HS-27A (cell line): ENCODE data around the gene PPP1R13B.
"Not testable (repeated sequence)": the region's sequence is repeated elsewhere in the genome, so short reads cannot be mapped to it uniquely, and the experiment has no call there.

ENCODE experiments used
- DNase-seq: peaks from one replicate; pipeline ENCODE4 v3.0.0-alpha.2; 2012; ENCODE audit warnings: low read depth, missing footprints

Gene PPP1R13B

DNA sequence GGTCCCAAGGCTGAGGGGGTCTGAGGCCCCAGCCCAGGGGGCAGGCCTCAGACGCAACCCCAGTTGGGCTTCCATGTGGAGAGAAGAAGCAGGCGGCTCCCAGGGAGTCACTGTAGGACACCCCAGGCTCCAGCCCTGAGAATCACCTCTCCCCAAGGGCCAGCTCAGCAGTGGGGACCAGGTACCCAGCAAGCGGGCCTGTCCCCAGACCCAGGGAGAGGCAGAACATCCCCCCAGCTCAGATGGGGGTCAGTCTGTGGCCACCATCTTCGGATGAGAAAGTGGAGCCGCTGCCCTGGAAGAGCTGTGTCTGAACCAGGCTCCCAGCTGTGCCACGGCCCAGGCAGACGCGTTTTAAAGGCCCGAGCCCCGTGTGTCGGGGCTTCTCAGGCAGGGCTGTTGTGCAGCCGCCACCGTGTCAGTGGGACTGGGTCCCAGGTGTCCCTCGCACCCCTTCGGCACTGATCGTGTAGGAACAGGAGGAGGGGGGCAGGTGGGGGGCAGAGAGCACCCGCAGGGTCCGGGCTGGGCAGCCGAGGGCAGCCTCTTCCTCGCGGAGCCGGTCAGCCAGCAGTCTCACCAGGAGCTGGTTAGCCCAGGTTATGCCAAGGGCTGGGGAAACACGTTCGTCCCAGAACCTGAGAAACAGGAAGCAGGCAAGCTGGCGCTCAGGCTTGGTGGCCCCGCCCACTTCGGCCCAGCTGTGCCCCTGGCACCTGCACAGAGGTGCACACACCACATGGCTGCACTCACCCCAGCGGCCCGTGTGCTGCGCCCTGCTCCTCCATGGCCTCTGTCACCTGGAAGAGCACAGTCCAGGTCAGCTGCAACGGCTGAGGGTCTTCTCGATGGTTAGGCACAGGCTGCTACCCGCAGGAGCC lies 148.8 kb downstream of the PPP1R13B start:
- DNase-seq, result no peak

DNA sequence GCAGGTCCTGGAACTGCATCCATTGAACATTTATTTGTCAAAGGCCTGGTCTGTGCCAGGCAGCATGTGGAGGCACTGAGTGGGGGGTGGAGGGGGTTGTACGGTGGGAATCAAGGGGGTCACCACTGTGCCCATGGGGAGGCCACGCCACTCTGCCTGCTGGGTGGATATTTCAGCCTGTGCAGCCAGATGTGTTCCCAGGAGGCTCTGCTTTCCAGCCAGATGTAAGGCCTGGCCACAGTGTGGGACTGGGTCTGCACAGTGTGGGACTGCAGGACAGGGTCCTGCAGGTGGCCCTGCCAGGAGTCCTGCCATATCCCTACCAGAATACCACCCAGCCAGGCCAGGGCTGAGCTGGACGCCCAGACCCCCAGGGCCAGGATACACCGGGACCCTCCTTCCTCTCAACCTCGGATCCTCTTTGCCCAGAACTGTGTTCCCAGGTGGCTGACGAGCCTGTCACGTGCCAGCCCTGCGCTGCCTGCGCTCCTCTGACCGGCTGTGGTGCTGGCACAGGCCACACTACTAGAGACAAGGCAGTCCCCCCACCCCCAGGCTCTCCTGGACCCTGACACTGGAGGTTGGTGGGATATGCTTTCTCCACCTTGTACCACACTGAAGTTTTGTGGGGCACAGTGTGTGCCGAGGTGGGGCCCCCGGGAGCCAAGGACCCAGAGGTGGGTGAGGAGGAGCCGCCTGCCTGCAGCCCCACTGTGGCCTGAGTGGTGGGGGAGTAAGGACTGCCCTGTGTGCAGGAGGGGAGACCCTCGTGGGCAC lies 149.6 kb downstream of the PPP1R13B start:
- DNase-seq, result no peak

DNA sequence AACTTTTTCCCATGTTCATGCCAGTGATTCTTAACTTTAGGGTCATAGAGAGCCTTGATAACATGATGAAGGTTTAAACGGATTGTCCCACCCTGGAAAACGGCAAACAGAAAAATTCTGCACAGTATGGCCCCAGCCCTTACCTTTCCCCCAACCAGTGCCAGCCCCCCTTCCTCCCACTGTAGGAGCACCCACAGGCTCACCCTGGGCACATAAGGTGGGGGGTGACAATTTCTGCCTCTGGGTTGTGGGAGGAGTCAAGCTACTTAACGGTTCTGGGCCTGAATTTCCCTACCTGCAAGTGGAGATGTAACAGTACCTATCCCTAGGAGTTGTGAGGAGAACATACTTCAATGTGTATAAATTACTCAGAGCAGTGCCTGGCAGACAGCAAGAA lies 150.2 kb downstream of the PPP1R13B start:
- no peak for DNase-seq

DNA sequence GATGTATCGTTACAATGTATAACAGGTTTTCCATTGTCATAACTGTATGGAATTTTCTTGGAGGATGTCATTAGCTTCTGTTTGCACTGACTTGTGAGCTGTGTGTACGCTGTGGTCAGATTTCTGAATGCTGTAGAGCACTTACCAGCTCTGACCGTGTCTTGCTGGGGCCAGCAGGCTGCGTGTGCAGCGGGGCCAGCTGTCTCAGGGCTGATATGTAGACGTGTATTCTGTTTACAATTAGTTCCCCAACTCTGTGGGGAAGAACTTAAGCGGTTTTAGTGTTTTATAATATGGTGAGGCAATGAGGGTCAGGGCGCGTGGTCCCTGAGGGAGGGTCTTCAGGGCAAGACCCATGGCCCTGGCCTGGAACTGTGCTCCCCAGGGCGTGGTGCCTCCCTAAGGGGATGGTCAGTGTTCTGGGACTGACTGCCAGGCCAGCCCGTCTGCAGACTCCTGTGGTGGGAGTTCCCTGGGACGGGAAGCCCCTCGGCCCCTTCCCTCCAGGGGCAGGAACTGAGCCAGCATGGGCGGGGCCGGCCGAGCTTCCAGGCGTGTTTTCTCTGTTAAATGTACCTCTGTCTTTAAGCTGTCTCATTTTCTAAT lies 150.8 kb downstream of the PPP1R13B start:
- DNase-seq, result no peak

DNA sequence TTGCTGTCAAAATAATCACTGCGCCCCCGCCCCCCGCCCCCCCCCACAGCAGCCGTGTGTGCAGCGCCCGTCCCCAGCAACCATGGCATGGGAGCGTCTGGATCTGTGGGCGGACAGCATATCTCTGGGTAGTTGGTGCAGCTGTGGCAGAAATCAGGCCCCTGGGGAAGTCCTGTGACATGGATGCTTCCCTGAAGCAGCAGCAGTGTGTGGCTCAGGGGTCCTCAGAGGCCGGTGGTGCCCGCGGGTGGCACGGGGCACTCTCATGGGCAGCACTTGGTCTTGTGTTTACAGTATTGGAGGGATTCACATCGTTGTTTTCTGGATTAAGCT lies 151.3 kb downstream of the PPP1R13B start:
- DNase-seq, result no peak

DNA sequence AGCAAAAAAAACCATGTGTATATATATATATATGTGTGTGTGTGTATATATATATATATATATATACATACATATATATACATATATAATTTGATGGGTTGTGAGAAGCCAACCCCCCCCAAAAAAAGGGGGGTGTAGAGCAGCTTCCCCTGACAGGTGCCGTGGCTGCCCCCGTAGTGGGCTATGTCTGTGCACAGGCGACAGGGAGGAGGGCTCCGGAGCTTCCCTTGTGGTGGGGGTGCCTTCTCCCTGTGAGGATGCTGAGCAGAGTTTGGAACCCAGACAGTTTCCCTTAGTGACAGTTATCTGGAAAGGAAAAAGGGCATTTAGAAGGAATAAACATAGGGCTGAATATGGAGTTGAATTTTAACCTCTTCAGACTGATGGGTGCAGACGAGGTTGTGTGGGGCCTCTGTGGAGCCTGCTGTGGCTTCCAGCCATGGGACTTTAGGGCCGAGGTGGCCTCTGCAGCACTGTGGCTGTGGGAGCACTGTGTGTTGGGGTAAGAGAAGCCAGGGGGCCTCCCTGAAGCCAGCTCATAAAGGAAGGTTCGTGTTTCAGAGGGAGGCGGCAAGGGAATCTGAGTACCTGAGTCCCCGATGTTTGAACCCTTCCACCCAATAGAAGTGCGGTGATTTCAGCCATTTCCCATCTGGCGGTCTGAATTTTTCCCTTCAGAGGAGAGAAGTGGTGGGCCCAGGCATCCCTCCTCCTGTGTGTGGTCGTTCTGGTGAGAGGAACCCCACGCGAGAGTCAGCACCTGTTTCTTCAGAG lies 151.9 kb downstream of the PPP1R13B start:
- no peak for DNase-seq

DNA sequence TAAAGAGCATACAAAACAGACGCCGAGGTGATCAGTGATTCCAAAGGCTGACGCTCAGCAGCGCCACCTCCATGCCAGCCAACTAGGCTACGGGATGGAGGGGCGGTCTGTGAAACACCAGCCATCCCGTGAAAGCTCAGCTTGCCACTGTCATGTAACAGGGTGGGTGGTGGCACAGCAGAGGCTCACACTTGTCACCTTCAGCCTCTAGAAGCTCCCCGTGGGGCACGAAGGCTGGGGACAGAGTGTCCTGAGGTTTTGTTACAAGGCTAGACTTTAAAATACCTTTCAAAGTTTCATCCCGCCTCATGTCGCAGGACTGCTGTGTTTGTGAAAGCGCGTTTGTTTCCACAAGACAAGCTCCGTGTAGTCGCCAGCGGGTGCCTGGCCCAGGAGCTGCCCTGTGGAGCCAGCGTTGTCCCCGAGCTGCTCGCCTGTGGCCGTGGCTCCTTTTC lies 152.8 kb downstream of the PPP1R13B start:
- no peak for DNase-seq

DNA sequence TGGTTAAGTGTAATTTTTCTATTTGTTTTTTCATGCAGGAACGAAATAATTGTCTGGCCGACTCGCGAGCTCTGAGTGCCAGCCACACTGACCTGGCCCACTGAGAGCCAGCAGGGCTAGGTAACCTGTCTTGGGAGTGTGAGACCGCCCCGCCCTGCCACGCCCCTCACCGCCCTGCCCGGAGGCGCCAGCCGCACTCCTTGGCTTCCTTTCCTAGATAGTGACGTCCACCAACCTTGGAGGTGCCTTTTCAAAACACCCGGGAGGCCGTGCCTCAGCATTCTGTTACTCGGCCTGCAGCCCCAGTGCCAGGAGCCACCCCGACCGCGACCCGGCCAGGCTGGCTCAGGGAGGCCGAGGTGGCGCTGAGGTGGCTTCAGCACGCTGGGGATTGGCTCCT lies 153.9 kb downstream of the PPP1R13B start:
- DNase-seq, result no peak

DNA sequence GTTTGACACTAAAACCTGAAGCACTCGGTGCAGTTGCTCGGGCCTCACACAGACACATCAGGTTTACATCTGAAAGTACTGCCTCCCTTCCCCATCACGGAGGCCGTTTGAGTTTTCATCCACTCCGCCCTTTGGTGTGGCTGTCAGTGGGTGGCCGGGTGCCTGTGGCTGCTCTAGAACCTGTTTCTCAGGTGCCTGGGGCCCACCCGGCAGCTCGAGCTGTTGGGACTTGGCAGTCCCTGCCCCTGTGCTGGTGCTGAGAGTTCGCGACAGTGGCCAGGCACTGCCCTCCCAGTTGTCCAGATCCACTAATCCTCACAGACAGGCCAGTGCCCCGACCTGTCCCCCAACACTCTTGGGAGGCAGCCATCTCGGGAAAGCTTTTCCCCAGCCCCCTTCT lies 154.5 kb downstream of the PPP1R13B start:
- no peak for DNase-seq

DNA sequence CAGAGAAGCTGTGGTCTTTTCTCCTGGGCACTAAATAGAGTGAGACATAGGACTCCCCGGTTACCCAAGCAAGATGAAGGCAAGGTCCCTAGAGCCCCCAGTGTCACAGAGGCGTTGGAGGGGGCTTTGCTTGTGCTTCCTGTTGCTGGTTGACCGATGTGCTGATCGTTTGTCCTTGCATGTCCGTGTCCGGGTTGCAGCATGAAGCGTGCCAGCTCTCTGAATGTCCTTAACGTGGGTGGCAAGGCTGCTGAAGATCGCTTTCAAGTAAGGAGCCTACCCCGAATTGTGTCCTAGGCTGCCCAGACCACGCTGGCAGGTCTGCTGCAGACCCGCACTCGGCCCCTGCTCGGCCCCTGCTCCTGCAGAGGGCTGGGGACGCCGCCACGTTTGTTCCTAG lies 155.2 kb downstream of the PPP1R13B start:
- no peak for DNase-seq

DNA sequence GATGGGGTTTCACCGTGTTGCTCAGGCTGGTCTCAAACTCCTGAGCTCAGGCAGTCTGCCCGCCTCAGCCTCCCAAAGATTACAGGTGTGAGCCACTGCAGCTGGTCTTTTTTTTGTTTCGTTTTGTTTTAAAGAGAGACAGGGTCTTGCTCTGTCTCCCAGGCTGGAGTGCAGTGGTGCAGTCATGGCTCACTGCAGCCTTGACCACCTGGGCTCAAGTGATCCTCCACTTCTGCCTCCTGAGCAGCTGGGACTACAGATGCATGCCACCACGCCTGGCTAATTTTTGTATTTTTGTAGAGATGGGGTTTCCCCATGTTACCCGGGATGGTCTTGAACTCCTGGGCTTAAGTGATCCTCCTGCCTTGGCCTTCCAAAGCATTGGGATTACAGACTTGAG lies 155.7 kb downstream of the PPP1R13B start:
- DNase-seq, result not testable (repeated sequence)

DNA sequence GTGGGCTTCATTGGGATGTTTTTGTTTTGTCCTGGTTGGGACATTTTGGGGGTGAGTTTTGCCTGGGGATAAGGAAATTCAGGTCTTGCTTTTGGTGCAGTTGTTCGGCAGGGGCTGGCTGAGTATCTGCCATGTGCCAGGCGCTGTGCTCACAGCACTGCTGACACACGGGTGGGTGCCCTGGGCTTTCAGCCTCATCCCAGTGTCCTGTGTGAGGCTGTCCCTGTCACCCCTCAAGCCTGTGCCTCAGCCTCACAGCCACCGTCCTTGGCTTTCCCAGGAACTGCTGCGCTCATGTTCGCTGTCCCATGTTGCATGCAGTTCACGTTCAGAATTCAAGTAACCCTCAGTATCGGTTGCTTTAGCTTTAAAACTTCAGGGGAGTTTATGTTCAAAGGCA lies 157.0 kb downstream of the PPP1R13B start:
- DNase-seq, result no peak

DNA sequence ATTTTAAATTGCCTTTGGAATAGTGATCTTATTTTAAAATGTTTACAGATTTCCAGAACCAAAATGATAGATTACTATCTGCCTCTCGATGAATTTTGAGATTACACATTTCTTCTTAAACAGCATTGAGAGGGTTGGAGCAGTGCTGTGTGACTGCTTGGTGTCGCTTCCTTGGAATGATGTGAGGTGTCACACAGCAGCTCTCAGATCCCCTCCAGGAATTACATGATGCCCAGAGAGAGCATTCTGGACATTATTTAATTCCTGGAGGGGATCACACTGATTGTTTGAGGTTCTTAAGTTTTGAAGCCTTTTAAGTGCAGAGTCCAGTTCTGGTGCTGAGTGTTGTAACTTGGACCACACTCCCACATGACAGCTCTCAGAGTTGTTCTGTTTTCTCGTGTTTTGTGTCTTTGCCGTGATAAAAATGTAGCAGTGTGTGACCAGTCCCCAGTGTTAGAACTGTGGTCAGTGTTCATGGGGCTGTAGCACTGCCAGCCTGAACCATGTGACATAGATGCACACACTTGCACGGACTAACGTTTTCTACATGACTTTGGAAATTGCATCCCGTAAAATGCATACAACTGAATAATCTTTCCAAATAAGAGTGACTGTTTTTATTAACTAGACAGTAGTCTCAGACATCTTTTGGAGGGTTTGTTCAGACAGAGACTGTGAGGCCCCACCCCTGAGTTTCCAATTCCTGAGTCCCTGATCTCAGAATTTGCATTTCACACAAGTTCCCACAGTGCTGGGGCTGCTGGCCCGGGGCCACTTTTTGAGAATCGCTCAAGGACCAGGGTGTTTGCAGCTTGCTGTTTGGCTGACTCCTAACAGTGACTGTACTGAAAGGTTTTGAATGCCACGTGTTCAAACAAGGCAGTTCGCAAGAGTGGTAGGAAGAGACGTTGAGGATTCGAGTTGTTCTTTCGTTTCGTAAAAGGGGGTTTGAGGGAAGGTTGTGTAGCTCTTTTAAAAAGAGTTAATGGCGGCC lies 158.2 kb downstream of the PPP1R13B start:
- DNase-seq, result no peak

DNA sequence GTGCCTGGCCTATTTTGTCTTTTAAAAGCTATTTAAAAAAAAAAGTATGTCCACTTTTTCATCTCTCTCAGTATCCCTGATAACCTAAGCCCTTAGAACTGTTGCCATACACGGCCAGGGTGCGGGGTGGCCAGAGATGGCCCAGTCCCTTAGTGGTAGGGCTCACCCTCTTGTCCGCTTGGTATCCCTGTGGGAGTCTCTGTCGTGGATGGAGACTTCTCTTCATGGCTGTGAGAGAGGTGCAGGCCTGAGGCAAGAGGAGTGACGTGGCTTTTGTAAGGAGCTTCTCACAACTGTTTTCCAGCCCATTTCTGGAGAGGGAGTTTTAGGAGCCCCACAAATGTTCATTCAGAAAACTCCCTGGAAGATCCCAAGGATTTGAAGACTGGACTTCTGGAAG lies 158.9 kb downstream of the PPP1R13B start:
- DNase-seq, result no peak

DNA sequence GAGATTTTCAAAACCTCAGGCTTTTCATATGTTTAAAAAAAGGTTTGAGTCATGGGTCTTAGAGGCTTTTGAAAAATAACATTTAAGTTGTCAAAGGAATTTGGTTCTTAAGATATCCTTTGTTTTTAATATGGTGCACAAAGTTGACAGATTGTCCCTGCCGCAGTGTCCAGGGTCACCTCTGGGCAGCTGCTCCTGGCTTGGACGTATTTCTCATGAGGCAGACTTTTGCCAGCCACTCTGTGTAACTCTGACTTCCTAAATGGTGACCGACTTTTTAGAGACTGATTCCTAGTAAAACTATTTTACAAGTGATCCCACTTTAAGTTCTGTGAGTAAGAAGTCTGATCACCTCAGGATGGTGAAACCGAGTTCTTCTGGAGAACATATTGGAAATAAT lies 159.7 kb downstream of the PPP1R13B start:
- DNase-seq, result no peak

DNA sequence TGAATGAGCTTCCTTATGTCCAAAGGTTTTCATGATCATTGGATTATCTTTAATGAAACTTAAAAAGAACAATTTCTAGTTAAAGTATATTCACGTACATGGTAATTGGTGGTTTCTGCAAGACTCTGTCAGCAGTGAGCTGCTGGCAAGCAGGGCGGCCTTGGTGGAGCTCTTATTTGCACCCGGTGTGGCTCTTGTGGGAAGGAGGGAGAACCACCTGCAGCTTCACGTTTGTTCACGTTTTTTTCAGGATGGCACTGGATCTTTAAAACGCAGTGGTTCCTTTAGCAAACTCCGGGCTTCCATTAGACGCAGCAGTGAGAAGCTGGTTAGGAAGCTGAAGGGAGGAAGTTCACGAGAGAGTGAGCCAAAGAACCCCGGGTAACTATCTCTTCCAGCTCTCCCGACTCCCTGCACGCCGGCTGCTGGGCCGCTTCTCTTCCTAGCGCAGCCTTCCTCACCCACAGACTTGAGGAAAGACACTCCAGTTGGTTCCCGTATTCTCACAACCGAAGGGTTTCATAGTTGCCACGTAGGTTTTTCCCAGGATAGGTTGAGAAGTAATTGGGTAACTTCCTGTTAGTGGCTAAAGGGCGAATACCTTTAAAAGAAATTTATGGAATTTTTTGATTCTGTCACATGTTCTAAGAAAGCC lies 160.4 kb downstream of the PPP1R13B start:
- no peak for DNase-seq

DNA sequence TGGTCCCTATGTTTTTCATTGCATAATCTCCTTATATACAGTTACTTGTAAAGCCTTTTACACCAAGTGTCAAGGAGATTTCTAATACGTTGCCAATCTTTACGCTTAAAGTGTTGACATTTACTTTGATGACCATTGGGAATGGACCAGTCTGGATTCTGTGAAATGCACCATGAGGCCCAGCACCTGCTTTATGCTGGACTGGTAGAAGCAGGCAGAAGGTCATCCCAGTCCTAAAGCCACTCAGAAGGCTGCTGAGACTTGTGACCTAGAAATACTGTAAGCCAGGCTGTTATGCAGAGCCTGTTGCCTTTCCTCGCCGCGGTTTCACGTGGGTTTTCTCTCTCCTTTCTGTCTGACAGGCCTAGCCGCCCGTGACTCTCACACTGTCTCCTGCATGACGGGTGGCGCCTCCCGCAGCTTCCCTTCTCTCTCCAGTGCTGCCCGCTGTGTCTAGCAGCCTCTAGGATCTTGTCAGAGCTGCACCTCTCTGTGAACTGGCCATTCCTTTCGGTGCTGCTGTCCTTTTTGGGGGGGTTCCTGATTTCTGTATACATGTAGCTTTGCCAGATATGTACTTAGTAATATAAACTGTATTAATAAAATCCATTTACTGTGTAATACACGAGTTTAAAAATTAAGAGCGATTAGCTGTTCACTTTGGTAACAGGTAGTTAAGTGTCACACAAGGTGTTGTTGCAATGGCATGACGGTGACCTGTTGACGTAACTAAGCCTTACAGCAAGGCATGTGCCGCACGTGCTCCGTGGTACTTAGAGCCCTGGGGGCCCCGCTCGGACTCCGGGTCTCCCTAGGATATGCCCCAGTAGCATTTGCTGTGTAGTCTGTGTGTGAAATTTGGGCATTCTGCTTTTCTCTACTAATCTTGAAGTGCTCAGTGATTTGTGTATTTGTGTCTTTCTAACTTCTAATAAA lies 161.8 kb downstream of the PPP1R13B start:
- no peak for DNase-seq

DNA sequence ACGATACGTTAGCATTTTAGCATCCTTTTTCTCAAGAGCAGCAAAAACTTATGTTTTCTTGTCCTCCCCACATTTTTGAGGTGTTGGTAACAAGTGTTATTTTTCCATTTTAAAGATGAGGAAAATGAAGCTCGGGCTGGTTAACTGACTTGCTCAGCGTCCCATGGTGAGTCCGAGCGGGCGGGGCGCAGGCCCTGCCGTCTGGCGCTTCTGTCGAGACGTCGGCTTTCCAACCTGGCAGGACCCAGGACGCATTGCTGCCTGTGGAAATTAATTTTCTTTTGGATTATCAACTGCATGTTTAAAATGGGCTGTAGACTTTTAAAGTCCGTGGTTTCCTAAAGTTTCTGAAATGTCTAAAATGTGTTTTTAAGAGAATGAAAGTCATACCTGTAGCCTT lies 162.5 kb downstream of the PPP1R13B start:
- DNase-seq, result no peak

DNA sequence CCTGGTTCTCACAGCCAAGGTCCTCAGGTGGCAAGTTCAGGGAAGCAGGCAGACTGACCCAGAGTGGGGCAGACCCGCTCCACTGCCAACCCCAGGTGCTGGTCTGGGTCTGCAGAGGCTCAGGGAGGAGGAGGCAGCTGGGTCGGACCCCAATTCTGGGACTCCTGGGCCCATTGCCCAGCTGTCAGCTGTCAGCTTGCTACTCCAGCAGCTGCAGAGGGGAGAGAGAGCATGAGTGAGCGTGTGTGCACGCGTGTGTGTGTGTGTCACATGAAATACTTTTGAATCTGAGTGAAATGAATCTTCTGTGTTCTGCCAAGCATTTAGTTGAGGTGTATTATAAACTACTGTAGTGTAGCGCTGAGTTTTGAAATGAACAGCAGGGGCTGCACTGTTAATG lies 162.9 kb downstream of the PPP1R13B start:
- no peak for DNase-seq
